ENCODE measurements around the gene SERPINB10.

GRCh38 chr18:63963615-63964256 is 56.0 kb downstream of the SERPINB10 start:
- no peak for TF ChIP-seq EZH2 (IDR thresholded peaks at IDR 0.05; ENCODE audit: low read depth, low read length, severe bottlenecking)
- TF ChIP-seq CTCF (IDR thresholded peaks at IDR 0.05; ENCODE audit: control extremely low read depth in 1 of 3, insufficient read depth in 1 of 3, low read depth in 1 of 3, low read length in 3 of 3): peak in 2 of 3 experiments; percentile 66 to 83; a peak in 3 of 4 replicates
- TF ChIP-seq SIN3A (conservative IDR thresholded peaks at IDR 0.05 in 1 of 2, IDR thresholded peaks at IDR 0.05 in 1 of 2; ENCODE audit: low read depth in 1 of 2, low read length in 2 of 2): no peak
- no peak for TF ChIP-seq POLR2A (IDR thresholded peaks at IDR 0.05; ENCODE audit: control extremely low read depth in 1 of 2, low read depth in 2 of 2, low read length in 2 of 2)
- TF ChIP-seq NANOG (IDR thresholded peaks at IDR 0.05; ENCODE audit: insufficient read depth, low read depth, low read length, poor library complexity, severe bottlenecking): no peak
- TF ChIP-seq RBBP5 (IDR thresholded peaks at IDR 0.05; ENCODE audit: borderline replicate concordance, low read depth, low read length): no peak
- TF ChIP-seq EP300 (IDR thresholded peaks at IDR 0.05; ENCODE audit: borderline replicate concordance in 1 of 2, low read depth in 2 of 2, low read length in 2 of 2): no peak
- TF ChIP-seq RAD21 (IDR thresholded peaks at IDR 0.05 in 1 of 2, conservative IDR thresholded peaks at IDR 0.05 in 1 of 2; ENCODE audit: low read depth in 2 of 2, low read length in 2 of 2): peak; percentile 64 to 65

All from H1 (cell line).